ENCODE measurements around the gene PRR23E. TPM values are rescaled to one million over a fixed set of nuclear protein-coding genes. Genes with fewer than 3 reads are reported as not detected.

The PRR23E gene
- polyA plus RNA-seq, 4 donors, result not detected

- no peak for DNase-seq (ENCODE audit: low read depth in 4 of 4, low spot score in 3 of 4)
Measured at GRCh38 chr3:127206611-127207516, 13.9 kb downstream of the PRR23E start.

- no peak for DNase-seq (ENCODE audit: low read depth in 4 of 4, low spot score in 3 of 4)
Measured at GRCh38 chr3:127207727-127208482, 15.0 kb downstream of the PRR23E start.

GRCh38 chr3:127208483-127209100 is 15.7 kb downstream of the PRR23E start:
- DNase-seq (ENCODE audit: low read depth in 4 of 4, low spot score in 3 of 4), result no peak

GRCh38 chr3:127209155-127209839 is 16.4 kb downstream of the PRR23E start:
- DNase-seq (ENCODE audit: low read depth in 4 of 4, low spot score in 3 of 4), result no peak

GRCh38 chr3:127209840-127210653 is 17.1 kb downstream of the PRR23E start:
- no peak for DNase-seq (ENCODE audit: low read depth in 4 of 4, low spot score in 3 of 4)

GRCh38 chr3:127210654-127210943 is 17.7 kb downstream of the PRR23E start:
- no peak for DNase-seq (ENCODE audit: low read depth in 4 of 4, low spot score in 3 of 4)

- no peak for DNase-seq (ENCODE audit: low read depth in 4 of 4, low spot score in 3 of 4)
Measured at GRCh38 chr3:127211118-127212060, 18.5 kb downstream of the PRR23E start.

GRCh38 chr3:127212231-127212630 is 19.3 kb downstream of the PRR23E start:
- no peak for DNase-seq (ENCODE audit: low read depth in 4 of 4, low spot score in 3 of 4)

GRCh38 chr3:127212711-127213110 is 19.8 kb downstream of the PRR23E start:
- DNase-seq (ENCODE audit: low read depth in 4 of 4, low spot score in 3 of 4), result no peak

- DNase-seq (ENCODE audit: low read depth in 4 of 4, low spot score in 3 of 4), result no peak
Measured at GRCh38 chr3:127213381-127213918, 20.5 kb downstream of the PRR23E start.

GRCh38 chr3:127214975-127215374 is 22.0 kb downstream of the PRR23E start:
- no peak for DNase-seq (ENCODE audit: low read depth in 4 of 4, low spot score in 3 of 4)

GRCh38 chr3:127215714-127216414 is 22.9 kb downstream of the PRR23E start:
- no peak for DNase-seq (ENCODE audit: low read depth in 4 of 4, low spot score in 3 of 4)

- no peak for DNase-seq (ENCODE audit: low read depth in 4 of 4, low spot score in 3 of 4)
Measured at GRCh38 chr3:127216415-127217261, 23.7 kb downstream of the PRR23E start.

GRCh38 chr3:127217596-127218453 is 24.9 kb downstream of the PRR23E start:
- DNase-seq (ENCODE audit: low read depth in 4 of 4, low spot score in 3 of 4), result no peak

- DNase-seq (ENCODE audit: low read depth in 4 of 4, low spot score in 3 of 4), result no peak
Measured at GRCh38 chr3:127218454-127218922, 25.6 kb downstream of the PRR23E start.

- no peak for DNase-seq (ENCODE audit: low read depth in 4 of 4, low spot score in 3 of 4)
Measured at GRCh38 chr3:127220497-127220896, 27.6 kb downstream of the PRR23E start.

All from right renal pelvis (tissue), 4 donors.